ENCODE measurements around the gene SYT5. TPM values are rescaled to one million over a fixed set of nuclear protein-coding genes. Genes with fewer than 3 reads are reported as not detected.

The SYT5 gene
- total and polyA plus RNA-seq, 10 donors: 0.06 to 1.4 (median 0.18) TPM; not detected in 6

DNA sequence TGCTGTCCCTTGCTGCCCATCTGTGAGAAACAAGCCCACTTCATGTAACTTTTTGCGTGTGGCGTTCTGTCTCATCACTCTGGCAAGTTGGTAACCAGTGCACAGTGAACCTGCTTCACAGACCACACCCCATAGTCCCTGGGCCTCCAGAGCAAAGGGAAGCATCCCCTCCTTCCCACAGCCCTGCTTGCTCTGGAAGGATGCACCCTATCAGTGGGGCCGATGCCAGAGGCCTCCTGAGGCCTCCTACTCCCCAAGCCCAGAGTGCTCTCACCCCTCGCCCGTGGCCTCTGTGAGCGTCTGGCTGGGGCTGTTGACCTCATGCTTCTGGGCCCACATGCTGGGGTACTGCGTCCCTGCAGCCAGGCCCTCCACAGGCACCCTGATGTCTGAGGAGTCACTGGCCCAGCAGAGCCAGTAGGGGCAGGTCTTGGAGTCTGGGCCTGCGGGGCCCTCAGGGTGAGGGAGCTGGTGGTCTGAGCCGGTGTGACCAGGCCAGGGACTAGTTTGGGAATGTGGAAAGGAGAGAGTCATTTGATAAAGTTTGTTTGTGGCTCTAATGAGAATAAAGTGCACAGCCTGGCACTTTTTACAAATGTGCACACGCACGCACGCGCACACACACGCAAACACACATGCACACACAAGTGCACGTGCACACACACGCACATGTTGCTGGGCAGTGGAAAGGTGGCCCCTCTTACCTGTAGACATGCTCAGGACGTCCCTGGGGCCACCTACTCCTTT is 43.4 kb upstream of the SYT5 start:
- Histone ChIP-seq H3K4me3 (no peak overlapping the region), H3K36me3 (peaks cover 0 to 46% (median 28%) of the 10 kb centered on the region in 6 donors), H3K27ac (peak overlapping the region in 1 of 8 donors; percentile 41), H3K9me3 (peaks cover 0 to 14% (median 10%) of the 10 kb centered on the region in 8 donors), H3K4me1 (peaks cover 0 to 7% (median 0%) of the 10 kb centered on the region in 6 donors), H3K27me3 (replicated peaks in 1 of 7) (no peaks in the 10 kb centered on the region)
- WGBS, 5 donors: 91 to 94% (median 93%) methylated on average over 16 to 17 of the region's 17 CpGs
- DNase-seq: no peak
- intact Hi-C loops (cut with DNase I; ENCODE audit: low total_unique reads): no loop called here
- TF ChIP-seq CTCF (IDR thresholded peaks at IDR 0.05 in 8 of 11, conservative IDR thresholded peaks at IDR 0.05 in 3 of 11) (no peak), POLR2AphosphoS5 (IDR thresholded peaks at IDR 0.05) (peak; percentile 35 to 74 (median 53)), POLR2A (IDR thresholded peaks at IDR 0.05) (no peak)

- H3K27ac ChIP-seq: no peak overlapping the region
- WGBS, 5 donors: 85 to 88% (median 86%) methylated on average over 9 of the region's 9 CpGs
- H3K4me3 ChIP-seq: no peak overlapping the region
- H3K9me3 ChIP-seq: peaks cover 0 to 14% (median 10%) of the 10 kb centered on the region in 8 donors
- intact Hi-C loops (cut with DNase I; ENCODE audit: low total_unique reads): no loop called here
- peaks cover 0 to 16% (median 3%) of the 10 kb centered on the region in 6 donors for H3K36me3 ChIP-seq
- TF ChIP-seq CTCF (IDR thresholded peaks at IDR 0.05 in 8 of 11, conservative IDR thresholded peaks at IDR 0.05 in 3 of 11): no peak
- no peak for TF ChIP-seq POLR2AphosphoS5 (IDR thresholded peaks at IDR 0.05)
- TF ChIP-seq POLR2A (IDR thresholded peaks at IDR 0.05): no peak
- H3K27me3 ChIP-seq (replicated peaks in 1 of 7): peaks cover 0 to 18% (median 0%) of the 10 kb centered on the region in 7 donors
- DNase-seq: no peak
- peaks cover 0 to 20% (median 16%) of the 10 kb centered on the region in 6 donors for H3K4me1 ChIP-seq
Observed at GRCh38 chr19:55220525-55220924, 40.4 kb upstream of the SYT5 start.

DNA sequence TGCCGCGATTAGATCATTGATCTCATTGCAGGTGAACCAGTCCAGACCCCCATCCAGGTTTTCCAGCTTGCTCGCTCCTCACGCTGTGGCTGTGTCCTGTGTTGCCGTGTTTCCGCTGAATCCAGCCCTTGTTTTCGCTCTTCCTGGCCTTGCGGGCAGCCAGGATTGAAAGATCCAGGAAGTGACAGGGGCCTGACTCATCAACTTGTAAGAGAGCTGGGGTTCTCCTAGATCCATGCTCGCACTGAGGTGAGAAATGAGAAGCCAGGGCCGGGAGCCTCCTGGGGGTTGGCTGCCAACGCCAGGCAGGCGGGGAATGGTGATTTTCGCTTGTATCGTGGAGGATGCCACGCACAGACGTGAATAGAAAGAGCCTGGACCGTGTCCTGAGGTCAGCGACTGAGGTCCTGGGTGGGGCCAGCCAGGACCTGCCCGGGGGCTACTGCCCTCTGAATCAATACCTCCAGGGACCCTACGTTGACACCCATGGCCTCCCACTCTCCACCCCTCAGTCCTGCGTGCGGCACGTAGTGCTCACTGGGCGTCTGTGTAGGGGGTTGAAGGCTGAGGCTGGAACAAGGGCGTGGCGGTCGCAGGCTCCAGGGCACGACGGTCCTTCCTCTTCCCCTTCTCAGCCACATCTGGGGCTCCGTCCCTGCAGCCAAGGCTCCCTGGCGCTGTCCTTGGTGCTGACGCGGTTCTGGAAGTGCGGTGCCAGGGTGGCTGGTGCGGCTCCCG is 36.5 kb upstream of the SYT5 start:
- Histone ChIP-seq H3K27me3 (replicated peaks in 1 of 7) (peaks cover 0 to 44% (median 0%) of the 10 kb centered on the region in 7 donors), H3K4me1 (peaks cover 0 to 18% (median 14%) of the 10 kb centered on the region in 6 donors), H3K9me3 (peaks cover 0 to 37% (median 25%) of the 10 kb centered on the region in 8 donors), H3K27ac (peak overlapping the region; percentile 46 to 85 (median 83)), H3K4me3 (peak overlapping the region; percentile 12 to 59 (median 24)), H3K36me3 (no peaks in the 10 kb centered on the region)
- peak; percentile 86 for DNase-seq
- intact Hi-C loops (cut with DNase I; ENCODE audit: low total_unique reads): no loop called here
- no peak for TF ChIP-seq POLR2A (IDR thresholded peaks at IDR 0.05)
- no peak for TF ChIP-seq CTCF (IDR thresholded peaks at IDR 0.05 in 8 of 11, conservative IDR thresholded peaks at IDR 0.05 in 3 of 11)
- TF ChIP-seq POLR2AphosphoS5 (IDR thresholded peaks at IDR 0.05): peak; percentile 77 to 86 (median 78)
- 5 to 10% (median 6%) methylated on average over 30 to 36 of the region's 36 CpGs for WGBS, 5 donors

DNA sequence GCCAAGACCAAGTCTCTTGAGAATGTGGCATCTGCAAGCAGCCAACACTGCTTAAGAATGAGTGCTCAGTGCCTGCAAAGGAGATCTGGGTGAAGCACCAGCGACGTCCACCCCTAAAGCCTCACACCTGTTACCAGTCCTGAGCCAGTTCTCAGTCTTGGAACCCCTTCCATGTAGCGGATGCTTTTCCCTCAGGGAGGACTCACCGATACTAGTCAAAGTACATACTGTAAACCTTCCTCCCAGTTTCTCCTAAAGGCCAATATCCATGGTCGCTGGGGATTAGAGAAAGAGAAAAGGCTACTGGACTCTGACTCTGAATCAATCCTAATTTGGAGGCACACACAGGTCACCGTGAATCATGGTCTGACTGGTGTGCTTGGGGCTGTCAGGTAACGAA is 33.5 kb upstream of the SYT5 start:
- intact Hi-C loops (cut with DNase I; ENCODE audit: low total_unique reads): no loop called here
- H3K36me3 ChIP-seq: no peaks in the 10 kb centered on the region
- 83 to 90% (median 85%) methylated on average over 7 of the region's 7 CpGs for WGBS, 5 donors

More for the DNA sequence above, 33.5 kb upstream of the SYT5 start:
- Histone ChIP-seq H3K27ac (no peak overlapping the region), H3K27me3 (replicated peaks in 1 of 7) (peaks cover 0 to 57% (median 0%) of the 10 kb centered on the region in 7 donors), H3K4me3 (no peak overlapping the region), H3K4me1 (peaks cover 0 to 32% (median 14%) of the 10 kb centered on the region in 6 donors), H3K9me3 (peaks cover 0 to 24% (median 15%) of the 10 kb centered on the region in 8 donors)
- TF ChIP-seq POLR2A (IDR thresholded peaks at IDR 0.05) (no peak), POLR2AphosphoS5 (IDR thresholded peaks at IDR 0.05) (no peak), CTCF (IDR thresholded peaks at IDR 0.05 in 8 of 11, conservative IDR thresholded peaks at IDR 0.05 in 3 of 11) (no peak)
- no peak for DNase-seq
